Left ventricle myocardium inferior (tissue), 1 donor: ENCODE results near the gene FOXJ3. TPM values are rescaled to one million over a fixed set of nuclear protein-coding genes. Genes with fewer than 3 reads are reported as not detected.

Source experiments
- DNase-seq: peaks from one replicate; pipeline ENCODE4 v3.0.0-alpha.2; 2020
- H3K27ac ChIP-seq: fragments of 200-600 bp; replicated peaks from 2 replicates; pipeline ENCODE4 v1.8.0; 2021
- H3K27me3 ChIP-seq: fragments of 200-600 bp; 2 replicates; pipeline ENCODE4 v1.8.0; 2021; ENCODE audit warnings: low read depth
- H3K36me3 ChIP-seq: fragments of 200-600 bp; 2 replicates; pipeline ENCODE4 v1.8.0; 2021
- H3K4me1 ChIP-seq: fragments of 200-600 bp; 2 replicates; pipeline ENCODE4 v1.8.0; 2021
- H3K4me3 ChIP-seq: fragments of 200-600 bp; 2 replicates; pipeline ENCODE4 v1.8.0; 2021; ENCODE audit warnings: mild to moderate bottlenecking, moderate library complexity
- H3K9me3 ChIP-seq: fragments of 200-600 bp; replicated peaks from 2 replicates; pipeline ENCODE4 v1.8.0; 2021
- CTCF ChIP-seq: fragments of 200-600 bp; IDR thresholded peaks from 2 replicates; pipeline ENCODE4 v1.8.0; 2021; ENCODE audit warnings: antibody characterized with exemption, mild to moderate bottlenecking, borderline replicate concordance
- intact Hi-C: fragments of 100-400 bp; cut with micrococcal nuclease; formaldehyde crosslinking; loops from one replicate; pipeline ENCODE4 v1.11.0; 2022
- total RNA-seq: library from RNA; stranded (reverse); fragmentation: NEBNext Ultra II Directional; extraction: Animal tissue kit (Norgen Biotek cat#: 25700); gene quantifications from one replicate; pipeline ENCODE4 v1.2.1, GENCODE V29; 2021
- donor health status: DM: no; HTN: yes; CAD: no; lungs with severe emphysema.

FOXJ3 gene
- total RNA-seq, 1 donor from 2014 or later = 40.7 TPM

GRCh38 chr1:42251042-42251441 lies 84.0 kb downstream of the FOXJ3 start:
- peaks cover 8% of the 10 kb centered on the region for H3K9me3 ChIP-seq
- no peaks in the 10 kb centered on the region for H3K36me3 ChIP-seq
- TF ChIP-seq CTCF = no peak
- no peak overlapping the region for H3K27ac ChIP-seq
- peaks cover 14% of the 10 kb centered on the region for H3K4me1 ChIP-seq
- no peak for DNase-seq
- no peak overlapping the region for H3K4me3 ChIP-seq
- intact Hi-C loops = no loop called here
- no peaks in the 10 kb centered on the region for H3K27me3 ChIP-seq

GRCh38 chr1:42250164-42250563 lies 84.9 kb downstream of the FOXJ3 start:
- DNase-seq = no peak
- Histone ChIP-seq H3K27ac (no peak overlapping the region), H3K4me1 (peaks cover 22% of the 10 kb centered on the region), H3K36me3 (no peaks in the 10 kb centered on the region), H3K9me3 (peaks cover 8% of the 10 kb centered on the region), H3K4me3 (no peak overlapping the region), H3K27me3 (no peaks in the 10 kb centered on the region)
- intact Hi-C loops = no loop called here
- TF ChIP-seq CTCF = no peak

GRCh38 chr1:42240966-42241755 lies 93.9 kb downstream of the FOXJ3 start:
- no peak for TF ChIP-seq CTCF
- H3K27ac ChIP-seq = no peak overlapping the region
- peaks cover 21% of the 10 kb centered on the region for H3K9me3 ChIP-seq
- no peak overlapping the region for H3K4me3 ChIP-seq
- intact Hi-C loops = no loop called here
- no peaks in the 10 kb centered on the region for H3K27me3 ChIP-seq
- H3K36me3 ChIP-seq = peaks cover 14% of the 10 kb centered on the region
- DNase-seq = no peak
- peaks cover 33% of the 10 kb centered on the region for H3K4me1 ChIP-seq

- Histone ChIP-seq H3K4me3 (no peak overlapping the region), H3K36me3 (peaks cover 19% of the 10 kb centered on the region), H3K4me1 (peaks cover 22% of the 10 kb centered on the region), H3K27ac (no peak overlapping the region), H3K27me3 (no peaks in the 10 kb centered on the region), H3K9me3 (peaks cover 35% of the 10 kb centered on the region)
- TF ChIP-seq CTCF = no peak
- intact Hi-C loops = no loop called here
- DNase-seq = no peak
These were observed 95.5 kb downstream of the FOXJ3 start for GRCh38 chr1:42239555-42239954.

GRCh38 chr1:42239041-42239440 lies 96.0 kb downstream of the FOXJ3 start:
- Histone ChIP-seq H3K4me3 (no peak overlapping the region), H3K9me3 (peaks cover 35% of the 10 kb centered on the region), H3K27me3 (no peaks in the 10 kb centered on the region), H3K4me1 (peaks cover 22% of the 10 kb centered on the region), H3K27ac (no peak overlapping the region), H3K36me3 (peaks cover 20% of the 10 kb centered on the region)
- TF ChIP-seq CTCF = no peak
- no peak for DNase-seq
- intact Hi-C loops = no loop called here
